SH-SY5Y (cell line): Measurements from ENCODE around the gene JAZF1.

ENCODE experiments used
- GATA2 ChIP-seq: IDR thresholded peaks from 2 replicates; pipeline ENCODE4 v1.6.1; 2011; ENCODE audit warnings: mild to moderate bottlenecking, low read depth, low read length
- GATA3 ChIP-seq: IDR thresholded peaks from 2 replicates; pipeline ENCODE4 v1.6.1; 2011; ENCODE audit warnings: low read depth, mild to moderate bottlenecking, low read length, moderate library complexity

DNA sequence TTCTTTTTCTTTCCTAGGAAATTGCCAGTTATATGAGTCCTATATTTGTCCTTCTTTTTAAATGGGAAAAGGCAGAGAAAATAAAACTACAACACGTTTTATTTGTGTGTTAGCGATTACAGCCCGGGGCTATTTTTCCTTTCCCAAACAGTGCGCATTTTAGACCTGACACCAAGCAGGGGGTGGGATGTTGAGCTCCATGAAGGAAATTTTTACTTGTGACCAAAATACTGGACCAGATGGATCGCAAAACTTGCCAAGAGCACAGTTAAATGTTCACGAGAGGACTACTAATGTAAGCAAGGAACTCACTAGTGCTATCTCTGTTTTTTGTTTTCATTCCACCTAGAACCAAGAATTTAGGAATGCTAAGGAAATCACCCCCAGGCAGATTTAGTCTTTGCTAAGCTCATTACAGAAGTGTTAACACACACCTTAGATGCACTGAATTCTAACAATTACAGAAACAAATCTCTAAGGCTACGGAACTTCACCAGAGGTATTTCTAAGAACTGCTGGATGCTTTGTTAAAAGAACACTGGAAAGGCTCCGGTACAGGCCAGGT is 114.8 kb downstream of the JAZF1 start:
- TF ChIP-seq GATA3: no peak
- TF ChIP-seq GATA2: no peak
